AML-193 (cell line): ENCODE data around the gene SLFNL1.

Source experiments
- DNase-seq, 2 experiments: peaks; one replicate each; lab custom pipeline; 2025; lab: John Stamatoyannopoulos, UW

SLFNL1 gene

GRCh38 chr1:41021526-41022308 is at the start of gene SLFNL1:
SLFNL1 (minus strand) TSS chr1:41021725; CDS start chr1:41020660, 1,065 bp downstream.
- no peak for DNase-seq

- no peak for DNase-seq
Observed at GRCh38 chr1:41056907-41057306, 35.4 kb upstream of the SLFNL1 start.

DNA sequence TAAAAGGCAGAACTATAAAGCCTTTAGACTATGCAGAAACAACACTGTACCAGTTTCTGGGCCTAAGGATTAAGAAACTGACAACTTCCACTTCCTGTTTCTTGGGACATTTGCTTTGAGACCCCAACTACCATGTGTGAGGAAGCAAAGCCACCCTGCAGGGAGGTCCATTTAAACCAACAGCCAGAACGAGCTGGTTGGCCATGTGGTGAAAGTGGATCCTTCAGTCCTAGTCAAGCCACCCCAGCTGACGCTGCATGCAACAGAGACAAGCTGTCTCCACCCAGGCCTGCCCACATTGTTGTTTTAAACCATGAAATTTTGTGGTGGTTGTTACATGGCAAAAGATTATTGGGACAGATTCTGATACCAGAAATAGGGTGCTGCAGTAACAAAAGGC is 31.8 kb upstream of the SLFNL1 start:
- DNase-seq: peak; percentile 31 to 33

DNA sequence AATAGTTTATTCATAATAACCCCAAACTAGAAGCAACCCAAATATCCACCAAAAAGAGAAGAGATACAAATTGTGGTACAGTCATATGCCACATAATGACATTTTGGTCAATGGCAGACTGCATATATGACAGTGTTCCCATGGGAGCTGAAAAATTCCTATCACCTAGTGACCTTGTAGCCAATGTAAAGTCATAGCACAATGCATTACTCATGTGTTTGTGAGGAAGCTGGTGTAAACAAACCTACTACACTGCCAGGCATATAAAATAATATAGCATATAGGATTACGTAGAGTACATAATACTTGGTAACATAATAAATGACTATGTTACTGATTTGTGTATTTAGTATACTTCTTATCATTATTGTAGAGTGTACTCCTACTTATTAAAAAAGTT is 29.5 kb upstream of the SLFNL1 start:
- DNase-seq: no peak

DNA sequence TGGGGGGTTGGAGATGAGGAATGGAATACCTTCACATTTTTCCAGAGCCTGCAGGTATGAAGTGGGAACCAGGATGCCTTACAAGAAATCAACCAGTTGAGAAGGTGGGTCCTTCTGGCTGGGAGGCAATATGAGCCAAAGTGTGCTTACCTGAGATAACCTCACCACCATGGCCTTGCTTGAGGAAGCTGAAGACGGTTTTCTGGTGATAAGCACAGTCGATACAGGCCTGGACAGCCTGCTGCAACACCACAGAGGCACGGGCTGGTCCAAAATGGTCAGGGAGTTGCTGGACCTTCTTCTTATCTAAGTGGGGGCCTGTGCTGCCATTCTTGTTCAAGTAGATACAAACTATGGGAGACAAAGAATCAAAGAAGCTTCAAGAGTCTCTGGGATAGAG is 27.0 kb upstream of the SLFNL1 start:
- DNase-seq: no peak

- no peak for DNase-seq
Observed at GRCh38 chr1:41046347-41046775, 24.8 kb upstream of the SLFNL1 start.

DNA sequence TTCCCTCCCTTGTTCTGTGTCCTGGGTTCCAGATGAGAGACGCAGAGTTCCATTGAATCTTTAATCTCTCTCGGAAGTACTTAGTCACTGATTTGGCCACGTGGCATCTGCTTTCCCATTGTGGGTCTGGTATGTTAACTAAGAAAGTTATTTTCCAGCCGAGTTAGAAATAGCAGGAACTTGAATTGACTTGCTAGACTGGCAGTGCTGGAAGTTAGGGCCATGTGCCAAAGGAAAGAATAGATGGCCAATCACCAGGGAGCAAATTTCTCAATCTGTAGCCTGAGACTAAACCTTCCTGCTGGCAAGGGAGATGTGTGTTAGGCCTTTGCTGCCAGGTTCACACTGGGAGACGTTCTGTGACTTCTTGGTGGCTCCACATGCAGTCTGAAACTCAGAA is 24.2 kb upstream of the SLFNL1 start:
- no peak for DNase-seq

DNA sequence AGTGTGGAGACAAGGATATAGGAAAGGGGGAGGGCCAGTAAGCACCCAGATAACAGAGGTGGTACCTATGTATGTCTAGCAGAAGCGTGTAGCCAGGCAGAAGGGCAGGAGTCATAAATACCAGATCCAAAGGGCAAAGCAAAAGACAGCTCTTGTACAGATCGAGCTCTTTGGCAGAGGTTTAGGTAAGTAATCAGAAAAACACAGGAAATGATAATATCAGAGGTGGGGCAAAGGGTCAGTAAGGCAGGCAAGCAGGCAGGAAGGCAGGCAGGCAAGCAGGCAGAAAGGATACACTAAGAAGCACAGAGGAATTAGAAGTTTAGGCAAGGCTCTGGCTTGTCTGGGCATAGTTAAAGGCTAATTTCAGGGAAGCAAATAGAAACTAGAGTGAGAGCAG is 22.7 kb upstream of the SLFNL1 start:
- no peak for DNase-seq

DNA sequence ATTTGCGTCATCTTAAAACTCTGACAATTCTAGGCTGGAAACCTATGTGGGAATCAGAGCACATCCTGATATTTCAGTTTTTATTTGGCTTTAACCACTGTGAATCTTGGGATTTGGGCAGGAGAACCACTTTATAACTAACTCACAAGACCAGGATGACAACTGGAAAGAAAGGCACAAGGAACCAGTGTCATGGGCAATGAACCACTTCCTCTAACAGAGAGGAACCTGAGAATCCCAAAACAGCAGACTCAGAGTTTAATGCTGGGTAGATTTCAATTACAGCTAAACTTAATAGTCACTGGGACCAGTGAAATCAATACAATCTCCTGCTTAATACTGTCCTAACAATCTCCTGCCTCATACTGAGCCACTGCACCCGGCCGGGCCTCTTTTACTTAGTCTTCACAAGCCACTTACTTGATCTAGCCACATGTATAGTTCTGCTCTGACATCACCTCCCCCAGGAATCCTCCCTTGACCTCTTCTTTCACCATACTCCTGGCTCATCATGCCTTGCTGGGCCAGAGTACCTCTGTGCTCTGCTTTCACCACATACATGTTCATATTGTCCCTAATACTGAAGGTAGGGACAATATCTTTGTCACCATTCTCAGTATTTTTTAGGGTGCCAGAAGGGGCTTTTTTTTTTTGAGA is 20.2 kb upstream of the SLFNL1 start:
- peak; percentile 18 to 23 for DNase-seq

GRCh38 chr1:41038110-41038509 is 16.6 kb upstream of the SLFNL1 start:
- DNase-seq: no peak

DNA sequence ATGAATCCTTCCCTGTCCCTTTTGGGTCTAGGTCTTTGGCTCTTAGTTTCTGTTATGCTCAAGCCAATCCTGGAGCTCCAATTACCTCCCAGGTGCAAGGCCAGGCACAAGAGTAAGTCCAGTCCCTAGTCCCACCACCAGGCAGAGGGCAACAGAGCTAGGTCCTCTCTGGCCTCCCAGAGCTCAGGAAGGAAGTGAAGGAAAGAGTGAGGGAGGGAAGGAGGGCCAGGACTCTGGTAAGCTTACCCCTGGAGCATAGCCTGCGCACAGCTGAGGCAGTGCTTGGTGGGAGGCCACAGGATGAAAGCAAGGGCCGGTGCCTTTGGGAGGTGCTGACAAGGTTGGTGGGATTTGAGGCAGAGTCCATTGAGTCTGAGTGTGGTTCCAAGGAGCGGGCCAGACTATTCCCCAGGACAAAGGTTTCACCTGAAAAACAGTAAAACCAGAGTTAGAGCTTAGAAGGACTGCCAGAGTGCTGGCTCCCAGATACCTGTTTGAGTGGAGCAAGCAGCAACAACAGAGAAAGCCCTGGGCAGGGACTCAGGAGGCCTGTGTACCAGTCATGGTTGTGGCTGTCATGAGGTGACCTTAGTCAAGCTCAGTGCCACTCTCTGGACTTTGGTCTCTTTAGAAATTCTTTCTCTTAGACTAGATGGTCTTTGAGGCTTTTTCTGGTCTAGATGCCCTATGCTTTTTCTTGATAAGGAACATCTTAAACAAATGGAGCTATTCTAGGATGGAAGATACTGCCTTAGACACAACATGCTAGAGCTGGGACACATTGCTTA is 15.8 kb upstream of the SLFNL1 start:
- DNase-seq: no peak

DNA sequence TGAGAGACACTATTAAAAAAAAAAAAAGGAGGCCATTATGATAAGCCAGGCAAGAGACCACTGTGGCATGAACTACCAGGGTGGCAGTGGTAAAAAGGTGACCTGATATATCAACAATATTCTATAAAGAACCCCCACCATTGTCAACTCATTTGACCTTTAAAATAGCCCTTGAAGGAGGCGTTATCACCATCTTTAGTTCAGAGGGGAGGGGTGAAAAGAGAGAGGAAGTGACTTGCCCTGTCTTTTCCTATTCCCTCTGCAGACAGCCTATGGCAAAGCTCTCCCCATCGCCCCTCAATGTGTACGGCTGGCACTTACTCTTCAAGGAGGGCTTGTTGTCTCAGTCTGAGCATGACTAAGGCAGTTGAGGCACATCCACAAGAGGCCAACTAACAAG is 11.7 kb upstream of the SLFNL1 start:
- no peak for DNase-seq

- no peak for DNase-seq
Observed at GRCh38 chr1:41032147-41032546, 10.6 kb upstream of the SLFNL1 start.

- DNase-seq: no peak
Observed at GRCh38 chr1:41030872-41031616, 9.5 kb upstream of the SLFNL1 start.

GRCh38 chr1:41028034-41028642 is 6.6 kb upstream of the SLFNL1 start:
- no peak for DNase-seq

GRCh38 chr1:41025979-41026819 is 4.7 kb upstream of the SLFNL1 start:
- DNase-seq: no peak

GRCh38 chr1:41024953-41025352 is 3.4 kb upstream of the SLFNL1 start:
- DNase-seq: no peak

GRCh38 chr1:41023279-41023990 is 1.9 kb upstream of the SLFNL1 start:
- DNase-seq: no peak

DNA sequence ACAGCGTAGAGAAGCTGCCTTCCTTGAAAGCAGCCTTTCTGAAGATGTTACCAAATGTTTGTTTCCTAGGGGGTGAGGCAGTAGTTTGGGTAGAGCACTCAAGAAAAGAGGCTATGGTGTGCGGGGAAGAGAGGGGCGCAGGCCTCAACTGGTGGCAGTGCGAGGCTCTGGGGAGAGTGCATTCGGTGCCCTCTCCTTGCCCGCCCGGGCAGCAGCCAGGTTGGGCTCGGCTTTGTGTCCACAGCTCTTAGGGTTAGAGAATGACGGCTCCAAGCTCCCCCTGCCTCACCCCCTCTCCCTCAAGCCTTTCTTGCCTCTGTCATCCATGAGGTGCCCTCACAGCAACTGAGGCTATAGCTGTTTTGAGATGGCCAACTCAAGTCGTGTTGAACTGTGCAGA is 899 bp upstream of the SLFNL1 start:
- no peak for DNase-seq

GRCh38 chr1:41020654-41021053 is 871 bp downstream of the SLFNL1 start:
- no peak for DNase-seq
